ENCODE data around the gene FGFR3. TPM values are rescaled to one million over a fixed set of nuclear protein-coding genes. Genes with fewer than 3 reads are reported as not detected.

Gene FGFR3
- total RNA-seq, 1 donor from 2014 or later: 169 TPM

DNA sequence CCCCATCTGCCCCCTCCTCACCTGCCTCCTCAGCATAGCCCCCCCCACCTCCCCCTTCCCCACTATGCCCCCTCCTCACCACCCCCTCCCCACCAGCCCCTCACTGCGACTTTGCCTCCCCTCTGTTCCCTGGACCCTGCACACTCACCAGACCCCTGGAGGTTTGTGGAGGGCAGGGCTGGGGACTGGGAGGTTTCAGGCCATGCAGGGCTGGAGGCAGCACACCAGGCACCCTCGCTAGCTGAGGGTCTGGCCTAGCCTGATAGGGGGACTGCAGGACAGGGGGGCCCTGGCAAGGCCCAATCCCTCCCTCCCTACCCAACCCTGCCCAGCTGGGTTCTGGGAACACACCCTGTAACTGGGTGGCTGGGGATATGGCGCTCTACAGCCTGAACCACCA is 43.7 kb upstream of the FGFR3 start:
- no peak for TF ChIP-seq CTCF (IDR thresholded peaks at IDR 0.05; ENCODE audit: unreplicated experiment)
- Mint-ChIP-seq H3K4me3 (ENCODE audit: low read depth) (no peak overlapping the region), H3K27ac (no peak overlapping the region), H3K27me3 (no peaks in the 10 kb centered on the region), H3K4me1 (ENCODE audit: low read depth) (no peaks in the 10 kb centered on the region), H3K36me3 (ENCODE audit: insufficient read depth) (no peaks in the 10 kb centered on the region), H3K9me3 (ENCODE audit: low read depth) (no peaks in the 10 kb centered on the region)
- DNase-seq (ENCODE audit: low spot score, unreplicated experiment): no peak

DNA sequence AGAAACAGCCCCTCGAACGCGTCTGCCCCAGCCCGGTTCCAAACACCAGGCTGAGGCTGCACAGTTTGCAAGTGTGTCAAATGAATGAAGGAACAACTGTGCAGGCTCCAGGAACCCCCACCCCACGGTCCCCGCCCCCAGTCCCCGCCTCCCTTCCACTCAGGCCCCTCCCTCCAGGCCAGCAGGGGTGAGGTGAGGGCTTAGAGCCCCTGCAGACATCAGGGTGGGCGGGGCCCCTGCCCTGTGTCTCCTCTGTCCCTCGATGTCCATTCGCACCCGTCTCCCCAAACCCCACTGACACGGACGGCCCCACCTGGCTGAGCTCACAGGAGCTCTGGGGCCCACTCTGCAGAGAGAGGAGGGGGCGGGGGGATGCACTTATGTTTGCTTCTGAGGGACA is 43.3 kb upstream of the FGFR3 start:
- Mint-ChIP-seq H3K27me3 (no peaks in the 10 kb centered on the region), H3K9me3 (ENCODE audit: low read depth) (no peaks in the 10 kb centered on the region), H3K36me3 (ENCODE audit: insufficient read depth) (no peaks in the 10 kb centered on the region), H3K4me3 (ENCODE audit: low read depth) (no peak overlapping the region), H3K27ac (no peak overlapping the region), H3K4me1 (ENCODE audit: low read depth) (no peaks in the 10 kb centered on the region)
- no peak for DNase-seq (ENCODE audit: low spot score, unreplicated experiment)
- TF ChIP-seq CTCF (IDR thresholded peaks at IDR 0.05; ENCODE audit: unreplicated experiment): no peak

- Mint-ChIP-seq H3K27me3 (no peaks in the 10 kb centered on the region), H3K9me3 (ENCODE audit: low read depth) (no peaks in the 10 kb centered on the region), H3K4me3 (ENCODE audit: low read depth) (no peak overlapping the region), H3K4me1 (ENCODE audit: low read depth) (no peaks in the 10 kb centered on the region), H3K36me3 (ENCODE audit: insufficient read depth) (no peaks in the 10 kb centered on the region), H3K27ac (no peak overlapping the region)
- no peak for DNase-seq (ENCODE audit: low spot score, unreplicated experiment)
- TF ChIP-seq CTCF (IDR thresholded peaks at IDR 0.05; ENCODE audit: unreplicated experiment): no peak
These were observed 42.5 kb upstream of the FGFR3 start for GRCh38 chr4:1750381-1751154.

DNA sequence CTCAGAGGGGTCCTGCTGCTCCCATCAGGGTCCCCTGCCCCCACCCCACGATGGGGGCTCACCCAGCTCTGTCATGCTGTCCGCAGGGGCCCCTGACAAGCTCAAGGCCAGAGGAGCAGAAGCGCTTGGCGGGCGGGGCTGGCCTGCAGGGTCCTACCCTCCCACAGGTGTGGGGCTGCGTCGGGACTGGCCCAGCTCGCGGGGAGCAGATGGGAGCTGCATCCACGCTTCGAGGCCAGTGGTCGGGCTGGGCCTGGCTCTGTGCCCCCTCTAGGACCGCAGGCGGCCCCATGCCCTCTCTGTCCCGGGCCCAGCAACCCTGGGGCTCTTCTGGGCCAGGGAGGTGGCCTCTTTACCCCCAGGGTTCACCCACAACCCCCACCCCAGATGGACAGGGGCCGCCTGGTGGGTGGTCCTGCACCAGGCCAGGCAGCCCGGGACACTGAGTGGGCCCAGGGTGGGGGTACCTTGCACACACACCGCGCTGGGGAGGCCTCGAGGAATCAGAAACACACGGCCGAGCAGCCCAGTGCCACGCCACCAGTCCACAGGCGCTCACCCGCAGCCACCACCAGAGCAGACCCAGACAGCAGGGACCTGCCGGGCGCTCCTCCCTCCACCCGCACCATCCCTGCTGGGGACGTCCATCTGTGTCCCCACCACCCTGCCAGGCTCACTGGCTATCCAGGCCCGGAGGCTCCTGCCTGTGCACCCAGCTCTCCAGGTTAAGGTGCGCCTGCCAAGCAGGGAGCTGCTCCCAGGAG is 41.8 kb upstream of the FGFR3 start:
- H3K4me3 Mint-ChIP-seq (ENCODE audit: low read depth): no peak overlapping the region
- TF ChIP-seq CTCF (IDR thresholded peaks at IDR 0.05; ENCODE audit: unreplicated experiment): no peak
- H3K27me3 Mint-ChIP-seq: no peaks in the 10 kb centered on the region
- no peak for DNase-seq (ENCODE audit: low spot score, unreplicated experiment)
- H3K4me1 Mint-ChIP-seq (ENCODE audit: low read depth): no peaks in the 10 kb centered on the region
- no peak overlapping the region for H3K27ac Mint-ChIP-seq
- H3K36me3 Mint-ChIP-seq (ENCODE audit: insufficient read depth): no peaks in the 10 kb centered on the region
- H3K9me3 Mint-ChIP-seq (ENCODE audit: low read depth): no peaks in the 10 kb centered on the region

- no peak for TF ChIP-seq CTCF (IDR thresholded peaks at IDR 0.05; ENCODE audit: unreplicated experiment)
- no peak for DNase-seq (ENCODE audit: low spot score, unreplicated experiment)
- Mint-ChIP-seq H3K4me1 (ENCODE audit: low read depth) (no peaks in the 10 kb centered on the region), H3K9me3 (ENCODE audit: low read depth) (no peaks in the 10 kb centered on the region), H3K36me3 (ENCODE audit: insufficient read depth) (no peaks in the 10 kb centered on the region), H3K27ac (no peak overlapping the region), H3K27me3 (no peaks in the 10 kb centered on the region), H3K4me3 (ENCODE audit: low read depth) (no peak overlapping the region)
These were observed 41.2 kb upstream of the FGFR3 start for GRCh38 chr4:1751919-1752283.
